SK-N-SH (cell line): ENCODE results near the gene CAMK2N1.

Experiments used
- FOXJ3 ChIP-seq: sonication (generic); formaldehyde crosslinking; IDR thresholded peaks from 2 replicates; pipeline ENCODE4 v1.5.1; 2020; ENCODE audit warnings: mild to moderate bottlenecking, missing genetic modification reagents
- POLR2AphosphoS5 ChIP-seq: IDR thresholded peaks from 2 replicates; pipeline ENCODE4 v1.6.1; 2012; ENCODE audit warnings: low read depth, low read length
- RAD21 ChIP-seq: IDR thresholded peaks from 2 replicates; pipeline ENCODE4 v1.6.1; 2012; ENCODE audit warnings: mild to moderate bottlenecking, low read length
- RXRA ChIP-seq: IDR thresholded peaks from 2 replicates; pipeline ENCODE4 v1.4.0; 2012; ENCODE audit warnings: low read depth, mild to moderate bottlenecking, borderline replicate concordance
- TCF12 ChIP-seq: IDR thresholded peaks from 2 replicates; pipeline ENCODE4 v1.4.0; 2012
- TF ChIP-seq, protein P1 (sequence below): fragments of 200-600 bp; sonication (generic); IDR thresholded peaks from 2 replicates; pipeline ENCODE4 v1.6.1; 2017; ENCODE audit warnings: antibody characterized with exemption, mild to moderate bottlenecking, moderate library complexity
- TF ChIP-seq, protein P2 (sequence below): IDR thresholded peaks from 2 replicates; pipeline ENCODE4 v1.4.0; 2012; ENCODE audit warnings: low read depth

DNA sequence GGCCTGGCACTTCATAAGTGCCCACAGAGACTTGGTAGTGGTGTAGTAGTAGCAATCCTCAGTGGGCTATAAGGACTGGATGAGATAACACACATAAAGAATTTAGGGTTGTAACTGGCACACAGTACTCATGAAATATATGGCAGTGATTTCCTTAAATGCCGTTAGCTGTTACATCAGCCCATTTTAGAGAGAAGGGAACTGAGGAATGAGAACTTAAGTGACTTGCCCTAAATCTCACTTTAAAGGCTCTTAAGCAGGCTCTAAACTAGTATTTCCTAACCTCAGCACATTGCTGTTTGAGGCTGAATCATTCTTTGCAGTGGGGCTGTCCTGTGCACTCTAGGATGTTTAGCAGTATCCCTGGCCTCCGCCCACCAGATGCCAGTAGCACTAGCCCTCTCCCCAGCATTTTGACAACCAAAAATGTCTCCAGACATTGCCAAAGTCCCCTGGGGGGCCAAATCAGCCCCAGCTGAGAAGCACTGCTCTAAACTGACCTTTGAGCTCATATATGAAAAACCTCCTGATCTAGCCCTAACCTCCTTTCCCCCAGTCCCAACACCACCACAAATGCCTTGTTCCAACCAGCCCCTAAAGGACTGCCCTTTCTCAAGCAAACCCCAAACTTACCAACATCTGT lies 11.6 kb downstream of the CAMK2N1 start:
- TF ChIP-seq, protein P1, sequence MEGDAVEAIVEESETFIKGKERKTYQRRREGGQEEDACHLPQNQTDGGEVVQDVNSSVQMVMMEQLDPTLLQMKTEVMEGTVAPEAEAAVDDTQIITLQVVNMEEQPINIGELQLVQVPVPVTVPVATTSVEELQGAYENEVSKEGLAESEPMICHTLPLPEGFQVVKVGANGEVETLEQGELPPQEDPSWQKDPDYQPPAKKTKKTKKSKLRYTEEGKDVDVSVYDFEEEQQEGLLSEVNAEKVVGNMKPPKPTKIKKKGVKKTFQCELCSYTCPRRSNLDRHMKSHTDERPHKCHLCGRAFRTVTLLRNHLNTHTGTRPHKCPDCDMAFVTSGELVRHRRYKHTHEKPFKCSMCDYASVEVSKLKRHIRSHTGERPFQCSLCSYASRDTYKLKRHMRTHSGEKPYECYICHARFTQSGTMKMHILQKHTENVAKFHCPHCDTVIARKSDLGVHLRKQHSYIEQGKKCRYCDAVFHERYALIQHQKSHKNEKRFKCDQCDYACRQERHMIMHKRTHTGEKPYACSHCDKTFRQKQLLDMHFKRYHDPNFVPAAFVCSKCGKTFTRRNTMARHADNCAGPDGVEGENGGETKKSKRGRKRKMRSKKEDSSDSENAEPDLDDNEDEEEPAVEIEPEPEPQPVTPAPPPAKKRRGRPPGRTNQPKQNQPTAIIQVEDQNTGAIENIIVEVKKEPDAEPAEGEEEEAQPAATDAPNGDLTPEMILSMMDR: no peak
- TF ChIP-seq, protein P2, sequence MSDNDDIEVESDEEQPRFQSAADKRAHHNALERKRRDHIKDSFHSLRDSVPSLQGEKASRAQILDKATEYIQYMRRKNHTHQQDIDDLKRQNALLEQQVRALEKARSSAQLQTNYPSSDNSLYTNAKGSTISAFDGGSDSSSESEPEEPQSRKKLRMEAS: no peak
- TF ChIP-seq RXRA (no peak), RAD21 (no peak), POLR2AphosphoS5 (no peak), FOXJ3 (CRISPR knock-in tag) (no peak), TCF12 (no peak)
